HepG2 (cell line): Measurements from ENCODE around the gene ATP4A. TPM values are rescaled to one million over a fixed set of nuclear protein-coding genes. Genes with fewer than 3 reads are reported as not detected.

ENCODE experiments used
- ATAC-seq: fragments of 200-7000 bp; cut with Tn5 transposase; 3 replicates; pipeline ENCODE4 v1.9.1; 2020; ENCODE audit warnings: mild to moderate bottlenecking, moderate library complexity
- BruUV-seq: library from RNA; stranded (reverse); fragments of 400-500 nt; replicated peaks from 2 replicates; lab custom pipeline; 2021; lab: Mats Ljungman, UMichigan
- CTCF ChIA-PET: fragments of 300-600 bp; formaldehyde crosslinking; extraction: SDS; loops from one replicate; lab custom pipeline; 2021; ENCODE audit warnings: low total read pairs, inconsistent platforms, low intra/inter-chr PET ratio; lab: Yijun Ruan, JAX
- POLR2A ChIA-PET: fragments of 350-600 bp; sonication (Branson Sonifier 250); formaldehyde crosslinking; loops from one replicate; lab custom pipeline; 2020; ENCODE audit warnings: antibody characterized with exemption, inconsistent platforms; lab: Yijun Ruan, JAX
- DNase-seq: peaks from one replicate; pipeline ENCODE4 v3.0.0-alpha.2; 2015; ENCODE audit warnings: low spot score
- FAIRE-seq: peaks from 3 replicates; lab custom pipeline; 2011; peaks lifted over from hg19 to GRCh38; lab: Jason Lieb, UNC
- H2AFZ ChIP-seq: one replicate; pipeline ENCODE4 v1.6.1; 2011; ENCODE audit warnings: low read length, inconsistent platforms
- H3K27ac ChIP-seq: fragments of 300-600 bp; 3 replicates; pipeline ENCODE4 v1.8.0; 2011; ENCODE audit warnings: mixed run types, mild to moderate bottlenecking, mixed read lengths, low read length, inconsistent platforms; ENCODE audit not compliant: insufficient read depth; ENCODE audit errors: extremely low read length
- H3K27me3 ChIP-seq, 2 experiments: fragments of 200-600 bp in 1 of 2; 2 replicates in 1 of 2; 3 replicates in 1 of 2; pipeline versions ENCODE4 v1.6.0 to v1.8.0; 2011; ENCODE audit warnings: low read length in 2 of 2, mild to moderate bottlenecking in 2 of 2, moderate library complexity in 2 of 2, inconsistent platforms in 1 of 2; ENCODE audit not compliant: insufficient read depth in 2 of 2, control insufficient read depth in 1 of 2
- H3K36me3 ChIP-seq, 2 experiments: fragments of 200-600 bp in 1 of 2; replicated peaks in 1 of 2; 2 replicates in 1 of 2; 3 replicates in 1 of 2; pipeline versions ENCODE4 v1.5.1 to v1.8.0; 2011; ENCODE audit warnings: low read length in 2 of 2, inconsistent platforms in 1 of 2; ENCODE audit not compliant: insufficient read depth in 2 of 2, control insufficient read depth in 1 of 2
- H3K4me1 ChIP-seq: 2 replicates; pipeline ENCODE4 v1.5.1; 2012; ENCODE audit warnings: low read length, inconsistent platforms; ENCODE audit not compliant: insufficient read depth
- H3K4me2 ChIP-seq: 2 replicates; pipeline ENCODE4 v1.6.0; 2011; ENCODE audit warnings: low read depth, low read length, inconsistent platforms
- H3K4me3 ChIP-seq, 3 experiments: fragments of 200-600 bp in 1 of 3; sonication (generic), shearing (Covaris generic) in 1 of 3; replicated peaks in 1 of 3; 2 replicates each; pipeline ENCODE4 v1.5.1; 2011 to 2016; ENCODE audit warnings: low read length in 3 of 3, inconsistent platforms in 2 of 3, low read depth in 2 of 3, mild to moderate bottlenecking in 2 of 3, control low read depth in 1 of 3, mixed read lengths in 1 of 3; ENCODE audit not compliant: insufficient read depth in 1 of 3
- H3K79me2 ChIP-seq: one replicate; pipeline ENCODE4 v1.6.1; 2011; ENCODE audit warnings: low read length, inconsistent platforms; ENCODE audit not compliant: insufficient read depth
- H3K9ac ChIP-seq: 2 replicates; pipeline ENCODE4 v1.6.0; 2011; ENCODE audit warnings: mild to moderate bottlenecking, low read depth, low read length, inconsistent platforms; ENCODE audit not compliant: insufficient read depth
- H3K9me3 ChIP-seq: 2 replicates; pipeline ENCODE4 v1.5.1; 2012; ENCODE audit warnings: mild to moderate bottlenecking, low read length
- H4K20me1 ChIP-seq: 2 replicates; pipeline ENCODE4 v1.6.0; 2011; ENCODE audit warnings: inconsistent platforms, mild to moderate bottlenecking, low read length, moderate library complexity; ENCODE audit not compliant: insufficient read depth
- ATM ChIP-seq: fragments of 450-650 bp; IDR thresholded peaks from 2 replicates; pipeline ENCODE4 v1.7.1; 2017; ENCODE audit warnings: mild to moderate bottlenecking, borderline replicate concordance
- DMAP1 ChIP-seq: IDR thresholded peaks from 2 replicates; pipeline ENCODE4 v1.6.1; 2016
- ETV5 ChIP-seq: IDR thresholded peaks from 2 replicates; pipeline ENCODE4 v1.6.1; 2018; ENCODE audit warnings: missing biosample characterization, missing genetic modification reagents, inconsistent platforms, borderline replicate concordance
- FOXK1 ChIP-seq: sonication (generic); formaldehyde crosslinking; IDR thresholded peaks from 2 replicates; pipeline ENCODE4 v1.4.0; 2020; ENCODE audit warnings: low read depth, missing genetic modification reagents, borderline replicate concordance
- FOXP4 ChIP-seq: sonication (generic); formaldehyde crosslinking; IDR thresholded peaks from 2 replicates; pipeline ENCODE4 v1.4.0; 2020; ENCODE audit warnings: missing genetic modification reagents
- GABPA ChIP-seq, 2 experiments: IDR thresholded peaks; 2 replicates each; pipeline ENCODE4 v1.6.1; 2011 to 2016; ENCODE audit warnings: low read depth in 2 of 2, low read length in 1 of 2, missing biosample characterization in 1 of 2, missing genetic modification characterization in 1 of 2
- GFI1 ChIP-seq: sonication (generic); formaldehyde crosslinking; IDR thresholded peaks from 2 replicates; pipeline ENCODE4 v1.5.0; 2020; ENCODE audit warnings: missing genetic modification reagents, mild to moderate bottlenecking, borderline replicate concordance
- IRF9 ChIP-seq: sonication (generic); formaldehyde crosslinking; IDR thresholded peaks from 2 replicates; pipeline ENCODE4 v1.8.0; 2022; ENCODE audit warnings: missing genetic modification reagents, mild to moderate bottlenecking, borderline replicate concordance
- KLF15 ChIP-seq: sonication (generic); formaldehyde crosslinking; IDR thresholded peaks from 2 replicates; pipeline ENCODE4 v1.8.1; 2023; ENCODE audit warnings: borderline replicate concordance, mild to moderate bottlenecking, inconsistent platforms, missing genetic modification reagents, mixed read lengths
- MIXL1 ChIP-seq: IDR thresholded peaks from 2 replicates; pipeline ENCODE4 v1.6.1; 2016
- MLX ChIP-seq: IDR thresholded peaks from 2 replicates; pipeline ENCODE4 v1.6.1; 2016
- PHF8 ChIP-seq: sonication (generic); formaldehyde crosslinking; IDR thresholded peaks from 2 replicates; pipeline ENCODE4 v1.5.0; 2020; ENCODE audit warnings: missing genetic modification reagents
- RARA ChIP-seq: IDR thresholded peaks from 2 replicates; pipeline ENCODE4 v1.6.1; 2016; ENCODE audit warnings: missing genetic modification reagents, missing compliant biosample characterization
- RXRB ChIP-seq: IDR thresholded peaks from 2 replicates; pipeline ENCODE4 v1.6.1; 2016; ENCODE audit warnings: borderline replicate concordance, missing genetic modification reagents, missing compliant biosample characterization
- SAFB2 ChIP-seq: sonication (generic); formaldehyde crosslinking; IDR thresholded peaks from 2 replicates; pipeline ENCODE4 v1.5.1; 2020; ENCODE audit warnings: missing genetic modification reagents, low read depth, mild to moderate bottlenecking, borderline replicate concordance
- STAG1 ChIP-seq: sonication (generic); formaldehyde crosslinking; IDR thresholded peaks from 2 replicates; pipeline ENCODE4 v1.4.0; 2020; ENCODE audit warnings: missing genetic modification reagents
- TGIF2 ChIP-seq: IDR thresholded peaks from 2 replicates; pipeline ENCODE4 v1.6.1; 2016; ENCODE audit warnings: control low read depth, missing compliant biosample characterization
- ZFP36L1 ChIP-seq: sonication (generic); formaldehyde crosslinking; IDR thresholded peaks from 2 replicates; pipeline ENCODE4 v1.8.0; 2022; ENCODE audit warnings: mild to moderate bottlenecking, missing genetic modification reagents, moderate library complexity
- ZNF354B ChIP-seq: sonication (generic); formaldehyde crosslinking; IDR thresholded peaks from 2 replicates; pipeline ENCODE4 v1.8.0; 2022; ENCODE audit warnings: mild to moderate bottlenecking, missing genetic modification reagents
- ZNF563 ChIP-seq: sonication (generic); formaldehyde crosslinking; IDR thresholded peaks from 2 replicates; pipeline ENCODE4 v1.8.0; 2022; ENCODE audit warnings: mild to moderate bottlenecking, moderate library complexity, missing genetic modification reagents
- ZNF678 ChIP-seq: sonication (generic); formaldehyde crosslinking; IDR thresholded peaks from 2 replicates; pipeline ENCODE4 v1.4.0; 2020; ENCODE audit warnings: mild to moderate bottlenecking, missing genetic modification reagents
- WGBS: methylation state at CpG from one replicate; pipeline ENCODE4 v1.1.6; 2017; ENCODE audit warnings: low lambda C conversion rate; 5-methylcytosine and 5-hydroxymethylcytosine counted together
- in situ Hi-C: cut with HindIII; loops from 2 replicates; pipeline ENCODE4 v1.10.0; 2017; ENCODE audit warnings: low pct_unique_long_range_greater_than_20kb; ENCODE audit not compliant: extremely low pct_ligation_motif_present
- intact Hi-C: fragments of 100-400 bp; cut with micrococcal nuclease; formaldehyde crosslinking; loops from one replicate; pipeline ENCODE4 v1.10.0; 2022; ENCODE audit not compliant: unreplicated experiment
- polyA plus RNA-seq, 8 experiments: library from polyadenylated mRNA; depleted of rRNA in 3 of 8; stranded (reverse) in 7 of 8; unstranded in 1 of 8; fragments of >200 nt; fragmentation: Illumina TruSeq in 4 of 8; extraction: Trizol in 4 of 8; gene quantifications; 2 replicates each; pipeline versions ENCODE4 v1.2.1 to v1.2.3, GENCODE V29; 2011 to 2016; ENCODE audit warnings: low read depth in 4 of 8, missing spikeins in 1 of 8, mixed read lengths in 1 of 8; ENCODE audit not compliant: insufficient read depth in 1 of 8
- total RNA-seq, 5 experiments: library from RNA; depleted of rRNA; stranded (reverse); fragments of >200 nt; fragmentation: Illumina TruSeq; extraction: Trizol; gene quantifications; 2 replicates each; pipeline ENCODE4 v1.2.3, GENCODE V29; 2016; ENCODE audit warnings: low read depth in 1 of 5

The ATP4A gene
- total and polyA plus RNA-seq, 2 of the 13 experiments (the other 11 are each of a cell fraction or from before 2014, with no cell fraction given), result 0.08 to 0.11 TPM

GRCh38 chr19:35509861-35510625 is 53.4 kb downstream of the ATP4A start:
- H3K79me2 ChIP-seq, result no peaks in the 10 kb centered on the region
- intact Hi-C loops, result loop anchor here (1.0 kb wide), 1 partner anchor 35 kb away; the partner anchor contains the start of gene TMEM147
- H4K20me1 ChIP-seq, result no peaks in the 10 kb centered on the region
- peak overlapping the region; percentile 69 for H3K9ac ChIP-seq
- POLR2A ChIA-PET, result interaction anchor here (0.6 to 1.4 kb wide), 11 partner anchors 8 to 241 kb away, joined by 3 to 5 read pairs (median 4); partner anchors contain the start of gene COX6B1
- ATAC-seq (peak; percentile 85), DNase-seq (peak; percentile 75), FAIRE-seq (peak; percentile 86)
- in situ Hi-C loops, result no loop called here
- H3K9me3 ChIP-seq, result no peaks in the 10 kb centered on the region
- H3K4me2 ChIP-seq, result peak overlapping the region; percentile 93
- peaks cover 1 to 28% of the 10 kb centered on the region in 2 experiments; a peak in 2 of 5 replicates for H3K27me3 ChIP-seq
- CTCF ChIA-PET, result interaction anchor here (1.2 to 1.7 kb wide), 4 partner anchors 39 to 262 kb away, joined by 3 to 5 read pairs (median 4); no protein-coding TSS in a partner anchor
- H2AFZ ChIP-seq, result peak overlapping the region; percentile 95
- peaks cover 55% of the 10 kb centered on the region for H3K4me1 ChIP-seq
- peak overlapping the region; percentile 58 for H3K27ac ChIP-seq
- TSS peak; percentile 84 for BruUV-seq
- peak overlapping the region; percentile 65 to 78 (median 69) for H3K4me3 ChIP-seq
- WGBS, result 0% methylated on average over 21 of the region's 39 CpGs
- peaks cover 2 to 4% of the 10 kb centered on the region in 2 experiments; a peak in 3 of 5 replicates for H3K36me3 ChIP-seq
- TF ChIP-seq RARA (no peak), SAFB2 (CRISPR knock-in tag) (no peak), ZFP36L1 (no peak), FOXK1 (peak; percentile 37; the same call in 1 of the 2 replicates), KLF15 (no peak), TGIF2 (peak; percentile 58; the same call in 1 of the 2 replicates), ETV5 (CRISPR knock-in tag) (peak; percentile 42; the same call in 1 of the 2 replicates), GABPA (IDR thresholded peaks at IDR 0.05; ENCODE audit: low read depth, low read length) (no peak), GABPA (CRISPR knock-in tag; IDR thresholded peaks at IDR 0.05; ENCODE audit: low read depth) (peak; percentile 53; the same call in 1 of the 2 replicates), RXRB (CRISPR knock-in tag) (peak; percentile 64; the same call in 1 of the 2 replicates), ZNF678 (no peak), ATM (no peak), FOXP4 (CRISPR knock-in tag) (peak; percentile 12; the same call in 1 of the 2 replicates), ZNF354B (no peak), GFI1 (CRISPR knock-in tag) (no peak; the same call in 1 of the 2 replicates), STAG1 (peak; percentile 73), IRF9 (peak; percentile 30; the same call in 1 of the 2 replicates), ZNF563 (peak; percentile 19; the same call in 1 of the 2 replicates), MIXL1 (CRISPR knock-in tag) (0 out of 2 replicates have a peak, but pooled peaks have one; percentile 11), MLX (0 out of 2 replicates have a peak, but pooled peaks have one; percentile 25), DMAP1 (CRISPR knock-in tag) (peak; percentile 50; the same call in 1 of the 2 replicates), PHF8 (CRISPR knock-in tag) (peak; percentile 79)
